GM19025 (cell line): ENCODE measurements around the gene CISD1.
"Not testable (repeated sequence)": the region's sequence is repeated elsewhere in the genome, so short reads cannot be mapped to it uniquely, and the experiment has no call there.

Experiments
- ATAC-seq: cut with Tn5 transposase; IDR thresholded peaks from one replicate; pipeline ENCODE4 v1.9.1; 2021; ENCODE audit warnings: mild to moderate bottlenecking, low read depth, moderate library complexity; ENCODE audit not compliant: unreplicated experiment

Gene CISD1

DNA sequence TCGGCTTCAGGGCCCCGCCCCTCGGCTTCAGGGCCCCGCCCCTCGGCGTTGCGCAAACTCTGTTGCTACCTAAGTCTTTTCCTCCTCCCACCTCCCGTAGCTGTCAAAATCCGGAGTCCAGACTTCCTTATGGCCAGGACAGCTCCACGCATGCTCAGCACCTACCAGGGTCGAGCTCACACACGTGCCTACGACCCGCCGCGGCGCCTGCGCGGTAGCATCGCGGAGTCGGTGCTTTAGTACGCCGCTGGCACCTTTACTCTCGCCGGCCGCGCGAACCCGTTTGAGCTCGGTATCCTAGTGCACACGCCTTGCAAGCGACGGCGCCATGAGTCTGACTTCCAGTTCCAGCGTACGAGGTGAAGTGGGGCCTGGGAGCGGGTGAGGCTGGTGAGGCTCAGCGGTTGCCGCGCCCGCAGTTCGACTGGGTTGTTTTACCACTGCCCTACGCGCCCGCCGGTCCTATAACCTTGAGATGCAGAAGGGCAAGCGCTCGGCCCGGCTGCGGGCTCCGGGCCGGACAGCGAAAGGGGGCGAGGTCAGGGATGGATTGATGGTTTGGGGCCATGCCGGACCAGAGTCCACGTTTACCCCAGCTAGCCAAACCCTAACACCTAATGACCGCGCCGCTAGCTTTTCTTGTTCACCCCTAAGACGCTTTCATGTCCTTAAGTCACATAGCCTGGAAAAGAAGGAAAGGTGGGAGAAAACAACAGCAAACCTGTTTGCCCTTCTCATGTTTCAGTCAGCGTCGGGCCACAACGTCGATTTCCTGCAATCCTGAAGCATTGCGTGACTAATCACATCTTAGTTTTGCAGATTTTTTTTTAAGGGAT, at the start of gene CISD1:
TSS of gene CISD1 (plus strand) at position 217 of the 836 bp plus-strand sequence. CDS start at position 329, 112 bp downstream.
- ATAC-seq = peak; percentile 60

DNA sequence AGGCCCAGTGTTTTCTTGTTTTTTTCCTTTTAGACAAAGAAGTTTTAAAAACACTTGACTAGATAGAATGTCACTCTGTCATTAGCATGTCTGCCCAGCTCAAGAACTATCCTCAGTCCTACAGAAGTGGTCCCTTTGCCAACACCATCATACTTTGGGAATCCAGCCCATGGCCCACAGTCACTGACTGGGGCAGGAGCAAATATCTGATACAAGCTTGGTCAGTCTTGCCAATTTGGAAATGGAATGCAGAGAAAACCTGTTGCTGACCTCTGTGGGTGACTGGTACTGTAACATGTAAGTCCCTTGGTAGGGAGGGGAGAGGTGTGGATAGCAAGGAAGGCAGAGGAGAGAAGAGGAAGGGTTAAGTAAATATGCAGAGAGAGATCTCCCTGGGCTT, 49.1 kb upstream of the CISD1 start:
- no peak for ATAC-seq

DNA sequence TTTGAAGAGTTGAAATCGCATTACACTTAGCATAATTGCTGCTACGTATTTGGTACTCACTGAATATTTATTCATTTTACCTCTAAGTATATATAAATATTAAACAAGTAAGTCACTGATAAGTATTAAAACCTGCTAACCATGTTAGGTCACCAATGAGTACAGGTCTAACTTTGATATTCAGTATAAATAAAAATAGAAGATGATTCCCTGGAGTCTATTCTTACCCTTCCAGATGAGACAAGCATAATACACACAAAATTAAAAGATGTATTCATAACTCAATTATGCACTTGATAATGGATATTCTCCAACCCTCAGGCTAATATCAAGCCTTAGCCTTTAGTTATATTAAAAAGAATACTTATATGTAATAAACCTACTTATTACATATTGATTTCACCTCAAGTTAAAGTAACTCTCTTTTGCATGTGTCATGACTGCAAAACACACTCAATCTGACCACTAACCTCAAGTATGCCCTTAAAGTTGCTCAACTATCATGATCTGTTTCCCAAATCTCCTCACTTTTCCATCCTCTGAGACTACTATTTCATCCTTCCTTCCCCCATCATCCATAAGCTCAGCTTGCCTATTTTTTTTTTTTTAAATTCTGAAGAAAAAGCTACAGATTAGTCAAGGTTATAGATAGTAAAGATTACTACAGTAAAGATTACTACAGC, 48.1 kb upstream of the CISD1 start:
- no peak for ATAC-seq

DNA sequence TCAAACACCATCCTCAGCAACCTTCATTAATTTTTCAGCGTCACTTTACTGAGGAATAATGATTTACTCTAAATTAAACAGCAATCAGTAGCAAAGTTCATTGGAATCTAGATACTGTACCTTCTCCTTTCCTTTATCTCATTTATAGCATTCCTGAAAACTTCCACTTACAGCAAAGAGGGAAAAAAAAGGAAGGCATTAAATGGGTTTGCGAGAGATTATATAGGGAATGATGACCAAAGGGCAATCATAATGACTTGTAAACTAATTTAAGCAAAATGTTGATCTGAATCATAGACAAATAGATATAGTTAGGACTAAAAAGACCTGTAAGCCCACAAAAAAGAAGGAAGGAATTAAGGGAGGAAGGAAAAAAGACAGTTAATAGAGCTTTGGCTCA, 43.3 kb upstream of the CISD1 start:
- ATAC-seq = no peak

DNA sequence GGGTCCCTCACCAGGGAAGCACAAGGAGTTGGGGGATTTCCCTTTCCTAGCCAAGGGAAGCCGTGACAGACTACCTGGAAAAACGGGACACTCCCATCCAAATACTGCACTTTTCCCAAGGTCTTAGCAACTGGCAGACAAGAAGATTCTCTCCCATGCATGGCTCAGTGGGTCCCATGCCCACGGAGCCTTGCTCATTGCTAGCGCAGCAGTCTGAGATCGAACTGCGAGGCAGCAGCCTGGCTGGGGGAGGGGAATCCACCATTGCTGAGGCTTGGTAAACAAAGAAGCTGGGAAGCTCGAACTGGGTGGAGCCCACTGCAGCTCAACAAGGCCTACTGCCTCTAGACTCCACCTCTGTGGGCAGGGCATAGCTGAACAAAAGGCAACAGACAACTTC, 39.1 kb upstream of the CISD1 start:
- not testable (repeated sequence) for ATAC-seq

DNA sequence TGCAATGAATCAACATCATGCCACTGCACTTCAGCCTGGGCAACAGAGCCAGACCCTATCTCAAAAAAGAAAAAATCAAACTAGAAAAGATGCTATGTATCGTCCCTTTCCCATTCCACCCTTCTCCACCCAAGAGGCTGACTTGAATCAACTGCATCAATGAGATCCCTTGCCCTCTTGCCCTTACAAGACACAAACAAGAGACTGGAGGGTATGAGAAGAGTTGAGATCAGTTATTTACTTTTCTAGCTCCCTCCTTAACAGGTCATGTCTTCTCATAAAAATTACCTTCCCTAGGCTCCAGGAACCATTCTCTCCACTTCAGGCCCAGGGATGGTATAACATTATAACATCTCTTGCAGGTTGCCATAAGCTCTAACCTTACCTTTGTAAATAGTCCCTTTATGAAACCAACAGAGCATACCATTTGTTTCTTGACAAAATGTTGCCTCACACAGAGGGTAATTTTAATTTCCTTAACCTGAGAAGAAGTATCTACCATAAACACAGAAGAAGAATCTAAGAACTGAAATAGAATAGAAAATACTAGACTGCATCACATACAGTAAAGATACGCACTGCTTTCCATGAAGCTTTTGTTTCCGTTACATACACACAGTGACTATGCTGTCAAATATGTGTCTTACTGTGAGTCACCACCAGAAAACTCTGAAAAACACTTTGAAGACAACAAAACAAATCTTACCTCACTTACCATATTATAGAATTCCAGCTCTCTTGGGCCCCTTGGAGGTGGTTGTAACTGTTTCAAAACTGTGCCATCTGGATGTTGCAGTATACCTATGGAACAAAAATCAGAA, 31.7 kb upstream of the CISD1 start:
- no peak for ATAC-seq

DNA sequence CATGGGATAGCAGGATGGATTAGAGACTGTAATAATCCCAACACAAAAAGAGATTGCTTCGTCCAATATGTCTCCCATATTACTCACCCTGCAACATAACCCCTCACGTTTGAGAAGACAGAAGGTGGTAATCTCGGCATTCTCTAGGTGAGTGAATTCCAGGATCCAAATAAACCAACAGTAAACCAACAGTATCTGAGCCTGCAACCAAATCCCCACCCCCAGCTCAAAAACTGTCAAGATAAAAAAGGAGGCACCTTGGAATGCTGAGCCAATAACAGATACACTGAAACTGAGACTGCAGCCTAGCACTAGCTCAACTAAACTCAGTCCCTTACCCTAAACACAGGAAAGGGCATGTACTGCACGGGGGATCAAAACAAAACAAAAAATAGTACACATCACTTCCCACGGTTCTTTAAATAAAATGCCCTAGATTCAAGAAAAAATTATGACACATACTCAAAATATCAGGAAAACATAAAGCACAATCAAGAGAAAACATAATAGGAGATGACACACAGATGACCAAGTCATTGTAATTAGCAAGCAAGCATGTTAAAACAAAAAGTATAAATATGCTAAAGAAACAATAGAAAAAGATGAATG, 29.3 kb upstream of the CISD1 start:
- ATAC-seq = no peak

DNA sequence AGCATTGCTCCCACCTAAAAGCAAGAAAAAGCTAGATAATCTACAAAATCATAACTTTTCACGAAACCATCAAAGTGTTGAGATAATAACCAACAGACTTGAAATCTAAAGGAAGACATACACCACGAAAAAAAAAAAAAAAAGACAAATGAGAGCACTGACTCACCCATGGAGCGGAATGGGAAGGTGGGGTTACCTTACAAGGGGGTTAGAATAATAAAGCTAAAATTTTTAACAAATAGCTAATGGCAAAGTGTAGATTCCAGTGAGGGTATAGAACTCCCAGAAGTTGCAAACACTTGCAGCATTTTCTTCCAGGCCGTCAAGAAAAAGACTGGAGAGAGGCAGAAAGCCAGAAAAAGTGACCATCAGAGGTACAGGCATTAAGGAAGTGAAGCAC, 28.4 kb upstream of the CISD1 start:
- ATAC-seq = no peak

DNA sequence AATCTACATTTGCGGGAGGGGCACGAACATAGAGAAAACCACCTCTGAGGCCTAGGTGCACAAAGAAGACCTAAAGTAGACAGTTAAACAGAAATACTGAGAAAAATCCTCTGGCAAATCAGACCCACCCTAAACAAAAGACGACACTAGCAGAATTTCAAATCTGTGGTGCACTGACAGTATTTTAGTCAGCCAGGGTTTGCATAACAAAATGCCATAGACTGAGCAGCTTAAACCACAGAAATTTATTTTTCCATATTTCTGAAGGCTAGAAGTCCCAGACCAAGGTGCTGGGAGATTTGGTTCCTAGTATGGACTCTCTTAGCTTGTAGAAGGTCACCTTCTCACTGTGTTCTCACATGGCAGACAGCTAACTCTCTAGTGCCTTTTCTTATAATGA, 27.6 kb upstream of the CISD1 start:
- ATAC-seq = no peak

DNA sequence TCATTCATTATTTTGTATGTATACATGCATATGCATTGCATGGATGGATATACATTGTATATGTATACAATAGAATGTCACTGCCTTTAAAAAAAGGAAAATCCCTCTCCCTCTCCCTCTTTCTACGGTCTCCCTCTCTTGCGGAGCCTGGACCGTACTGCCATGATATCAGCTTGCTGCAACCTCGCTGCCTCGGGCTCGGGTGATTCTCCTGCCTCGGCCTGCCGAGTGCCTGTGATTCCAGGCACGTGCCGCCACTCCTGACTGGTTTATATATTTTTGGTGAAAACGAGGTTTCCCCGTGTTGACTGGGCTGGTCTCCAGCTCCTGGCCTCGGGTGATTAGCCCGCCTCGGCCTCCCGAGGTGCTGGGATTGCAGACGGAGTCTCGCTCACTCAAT, 25.7 kb upstream of the CISD1 start:
- ATAC-seq = no peak

DNA sequence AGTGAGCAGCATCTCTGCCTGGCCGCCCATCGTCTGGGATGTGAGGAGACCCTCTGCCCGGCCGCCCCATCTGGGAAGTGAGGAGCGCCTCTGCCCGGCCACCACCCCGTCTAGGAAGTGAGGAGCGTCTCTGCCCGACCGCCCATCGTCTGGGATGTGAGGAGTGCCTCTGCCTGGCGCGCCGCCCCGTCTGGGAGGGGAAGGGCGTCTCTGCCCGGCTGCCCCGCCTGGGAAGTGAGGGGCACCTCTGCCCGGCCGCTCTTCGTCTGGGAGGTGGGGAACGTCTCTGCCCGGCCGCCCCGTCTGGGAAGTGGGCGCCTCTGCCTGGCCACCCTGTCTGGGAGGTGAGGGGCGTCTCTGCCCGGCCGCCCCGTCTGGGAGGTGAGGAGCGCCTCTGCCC, 25.2 kb upstream of the CISD1 start:
- not testable (repeated sequence) for ATAC-seq

DNA sequence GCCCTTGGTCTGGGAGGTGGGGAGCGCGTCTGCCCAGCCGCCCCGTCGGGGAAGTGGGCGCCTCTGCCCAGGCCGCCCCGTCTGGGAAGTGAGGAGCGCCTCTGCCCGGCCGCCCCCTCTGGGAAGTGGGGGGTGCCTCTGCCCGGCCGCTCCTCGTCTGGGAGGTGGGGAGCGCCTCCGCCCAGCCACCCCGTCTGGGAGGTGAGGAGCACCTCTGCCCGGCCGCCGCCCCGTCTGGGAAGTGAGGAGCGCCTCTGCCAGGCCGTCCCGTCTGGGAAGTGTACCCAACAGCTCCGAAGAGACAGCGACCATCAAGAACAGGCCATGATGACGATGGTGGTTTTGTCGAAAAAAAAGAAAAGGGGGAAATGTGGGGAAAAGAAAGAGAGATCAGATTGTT, 24.7 kb upstream of the CISD1 start:
- not testable (repeated sequence) for ATAC-seq

DNA sequence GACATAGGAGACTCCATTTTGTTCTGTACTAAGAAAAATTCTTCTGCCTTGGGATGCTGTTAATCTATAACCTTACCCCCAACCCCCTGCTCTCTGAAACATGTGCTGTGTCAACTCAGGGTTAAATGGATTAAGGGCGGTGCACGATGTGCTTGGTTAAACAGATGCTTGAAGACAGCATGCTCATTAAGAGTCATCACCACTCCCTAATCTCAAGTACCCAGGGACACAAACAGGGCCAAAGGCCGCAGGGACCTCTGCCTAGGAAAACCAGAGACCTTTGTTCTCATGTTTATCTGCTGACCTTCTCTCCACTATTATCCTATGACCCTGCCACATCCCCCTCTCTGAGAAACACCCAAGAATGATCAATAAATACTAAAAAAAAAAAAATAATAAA, 24.3 kb upstream of the CISD1 start:
- not testable (repeated sequence) for ATAC-seq

DNA sequence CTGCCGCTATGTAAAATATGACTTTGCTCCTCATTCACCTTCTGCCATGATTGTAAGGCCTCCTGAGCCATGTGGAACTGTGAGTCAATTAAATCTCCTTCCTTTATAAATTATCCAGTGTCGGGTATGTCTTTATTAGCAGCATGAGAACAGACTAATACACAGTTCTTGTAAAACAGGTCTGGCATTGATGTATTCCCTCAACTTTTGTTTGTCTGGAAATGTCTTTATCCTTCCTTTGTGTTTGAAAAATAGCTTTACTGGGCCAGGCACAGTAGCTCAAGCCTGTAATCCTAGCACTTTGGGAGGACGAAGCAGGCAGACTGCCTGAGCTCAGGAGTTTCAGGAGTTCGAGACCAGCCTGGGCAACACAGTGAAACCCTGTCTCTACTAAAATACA, 15.8 kb upstream of the CISD1 start:
- ATAC-seq = no peak

DNA sequence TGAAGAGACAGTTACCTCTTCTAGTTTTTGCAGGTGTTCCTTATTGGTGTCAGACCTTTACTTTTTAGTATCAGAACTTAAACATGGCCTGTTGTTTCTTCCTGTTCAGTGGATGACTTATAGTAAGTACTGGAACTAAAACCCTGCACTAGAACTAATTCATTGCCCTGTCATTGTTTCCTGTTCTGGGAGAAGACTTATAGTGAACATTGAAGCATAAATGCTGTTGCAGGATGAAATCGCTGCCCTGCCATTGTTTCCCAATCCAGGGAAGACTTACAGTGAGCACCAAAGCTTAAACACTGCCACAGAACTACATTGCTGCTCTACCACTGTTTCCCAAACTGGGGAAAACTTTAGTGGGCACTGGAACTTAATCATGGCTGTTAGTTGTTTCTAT, 14.3 kb upstream of the CISD1 start:
- ATAC-seq = no peak

DNA sequence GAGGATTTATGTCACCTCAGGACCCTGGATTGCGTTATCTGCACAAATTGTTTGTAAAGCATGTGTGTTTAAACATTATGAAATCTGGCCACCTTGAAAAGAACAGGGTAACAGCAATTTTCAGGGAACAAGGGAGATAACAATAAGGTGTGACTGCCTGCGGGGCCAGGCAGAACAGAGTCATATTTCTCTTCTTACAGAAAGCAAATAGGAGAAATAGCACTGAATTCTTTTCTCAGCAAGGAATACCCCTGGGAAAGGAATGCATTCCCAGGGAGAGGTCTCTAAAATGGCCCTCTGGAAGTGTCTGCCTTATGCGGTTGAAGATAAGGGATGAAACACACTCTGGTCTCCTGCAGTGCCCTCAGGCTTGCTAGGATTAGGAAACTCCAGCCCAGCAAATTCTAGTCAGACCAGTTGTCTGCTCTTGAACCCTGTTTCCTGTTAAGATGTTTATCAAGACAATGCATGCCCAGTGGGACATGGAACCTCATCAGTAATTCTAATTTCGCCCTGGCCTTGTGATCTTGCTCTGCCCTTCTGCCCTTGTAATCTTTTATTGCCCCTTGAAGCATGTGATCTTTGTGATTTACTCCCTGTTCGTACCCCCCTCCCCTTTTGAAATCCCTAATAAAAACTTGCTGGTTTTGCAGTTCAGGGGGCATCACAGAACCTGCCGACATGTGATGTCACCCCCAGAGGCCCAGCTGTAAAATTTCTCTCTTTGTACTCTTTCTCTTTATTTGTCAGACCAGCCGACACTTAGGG, 12.8 kb upstream of the CISD1 start:
- not testable (repeated sequence) for ATAC-seq

DNA sequence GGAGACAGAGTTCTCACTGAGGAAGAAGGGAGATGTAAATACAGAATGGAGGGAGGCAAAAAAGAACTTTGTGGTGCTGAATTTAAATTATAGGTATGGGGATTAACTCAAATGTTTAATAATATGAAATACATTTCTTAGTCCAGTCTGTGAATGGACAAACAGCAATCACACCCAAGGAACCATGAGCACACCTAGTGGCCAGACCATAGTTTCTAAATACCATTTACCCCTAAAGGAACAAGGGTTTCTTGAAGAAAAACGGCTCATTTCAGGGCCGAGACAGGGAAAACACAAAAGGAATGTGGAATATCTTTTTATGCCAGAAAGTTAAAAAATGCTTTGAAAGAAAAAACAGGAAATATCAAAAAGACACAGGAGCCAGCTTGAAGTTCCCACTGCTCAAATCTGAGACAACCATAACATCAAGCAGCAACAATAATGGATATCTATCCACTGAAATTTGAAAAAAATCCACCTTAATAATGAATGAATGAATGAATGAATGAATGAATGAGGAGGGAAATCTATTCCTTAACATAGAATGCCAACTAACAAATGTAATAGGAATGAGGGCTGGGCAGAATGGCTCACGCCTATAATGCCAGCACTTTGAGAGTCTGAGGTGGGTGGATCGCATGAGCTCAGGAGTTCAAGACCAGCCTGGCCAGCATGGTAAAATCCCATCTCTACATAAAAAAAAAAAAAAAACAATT, 9.8 kb upstream of the CISD1 start:
- ATAC-seq = no peak

DNA sequence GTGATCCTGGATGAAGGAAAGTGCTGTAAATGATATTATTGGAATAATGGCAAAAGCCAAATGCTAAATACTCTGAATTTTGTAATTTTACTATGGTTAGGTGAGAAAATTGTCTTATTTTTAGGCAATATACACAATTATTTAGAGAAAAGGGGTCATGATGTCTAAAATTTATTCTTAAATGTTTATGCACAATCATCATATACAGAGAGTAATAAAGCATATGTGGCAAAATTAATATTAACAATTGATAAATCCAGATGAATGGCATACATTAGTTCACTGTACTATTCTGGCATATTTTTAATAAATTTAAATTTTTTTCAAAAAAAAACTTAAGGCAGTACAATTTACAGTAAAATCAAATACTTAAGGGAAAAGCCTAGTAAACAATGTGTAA, 8.6 kb upstream of the CISD1 start:
- no peak for ATAC-seq

DNA sequence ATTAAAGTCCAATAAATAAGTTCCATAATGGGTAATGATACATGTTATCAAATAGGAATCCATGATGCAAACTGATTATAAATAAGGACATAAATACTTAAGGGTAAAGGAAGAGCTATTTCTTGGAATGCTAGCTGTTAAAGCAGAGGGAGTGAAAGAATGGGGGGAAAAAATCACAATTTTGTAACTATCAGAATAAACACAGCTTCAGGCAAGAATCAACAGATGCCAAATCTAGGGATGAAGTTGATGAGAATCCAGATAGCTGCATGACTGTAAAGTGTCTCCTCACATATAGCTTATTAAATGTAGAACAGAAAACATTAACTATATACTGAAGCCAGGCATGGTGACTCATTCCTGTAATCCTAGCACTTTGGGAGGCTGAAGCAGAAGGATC, 6.2 kb upstream of the CISD1 start:
- no peak for ATAC-seq
